ENCODE results near the gene JUN. TPM values are rescaled to one million over a fixed set of nuclear protein-coding genes. Genes with fewer than 3 reads are reported as not detected.
A peak's percentile ranks its signal among the peaks of the same experiment; 100 is the strongest.

The JUN gene
- 92.2 and 96.2 TPM in 2 replicates for total RNA-seq (2014; rRNA removed; shearing (Covaris generic))

DNA sequence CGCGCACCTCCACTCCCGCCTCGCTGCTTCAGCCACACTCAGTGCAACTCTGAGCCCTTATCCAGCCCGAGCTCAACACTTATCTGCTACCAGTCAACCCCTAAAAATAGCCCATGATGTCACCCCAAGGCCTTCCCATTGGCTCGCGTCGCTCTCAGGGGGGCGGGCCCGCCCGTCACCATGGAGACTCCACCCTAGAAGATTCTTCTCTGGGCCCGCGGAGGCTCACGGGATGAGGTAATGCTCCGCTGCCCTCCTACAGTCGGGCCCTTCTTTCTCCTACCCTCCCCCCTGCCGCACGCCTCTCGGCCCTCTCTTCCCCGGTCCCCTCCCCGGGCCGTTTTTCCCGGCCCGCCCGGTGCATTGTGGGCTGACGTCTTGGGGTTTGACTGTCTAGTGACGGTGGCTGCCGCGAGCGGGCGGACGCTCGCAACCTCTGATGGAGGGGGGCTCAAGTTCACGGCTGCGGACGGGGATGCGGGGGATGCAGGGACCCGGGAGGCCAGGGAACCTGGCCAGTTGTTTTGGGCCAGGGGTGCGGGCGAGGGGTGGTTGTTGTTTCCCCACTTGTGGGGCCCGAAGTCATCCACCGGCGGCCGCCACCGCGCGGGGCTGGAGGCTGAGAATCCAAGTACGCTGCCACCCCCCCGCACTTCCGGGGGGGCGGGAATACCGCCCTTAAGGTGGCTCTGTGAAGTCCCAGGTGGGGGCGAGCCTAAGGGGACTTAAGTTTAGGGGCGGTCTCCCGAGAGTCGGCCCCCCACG, at the start of gene JUN:
JUN (minus strand) TSS at position 55 of the 765 bp plus-strand sequence. CDS start 977 bp downstream, outside the sequence.
- H3K36me3 ChIP-seq: peaks cover 37% of the 10 kb centered on the region

GRCh38 chr1:58833166-58833565, 49.3 kb upstream of the JUN start:
- no peak for DNase-seq
- Histone ChIP-seq H3K4me1 (0 out of 2 replicates have a peak, but pooled peaks cover 10% of the 10 kb centered on the region), H3K4me3 (no peak overlapping the region), H3K27me3 (no peaks in the 10 kb centered on the region), H3K36me3 (no peaks in the 10 kb centered on the region), H3K9me3 (replicated peaks) (no peaks in the 10 kb centered on the region), H3K27ac (no peak overlapping the region)

More for the DNA sequence above, at the start of gene JUN:
- H3K9me3 ChIP-seq (replicated peaks): 0 out of 2 replicates have a peak, but pooled peaks cover 8% of the 10 kb centered on the region
- H3K27me3 ChIP-seq: no peaks in the 10 kb centered on the region
- H3K27ac ChIP-seq: peak within 1 kb of the TSS; percentile 98
- H3K4me3 ChIP-seq: peak within 1 kb of the TSS; percentile 85
- peak; percentile 100 for DNase-seq
- peaks cover 12% of the 10 kb centered on the region for H3K4me1 ChIP-seq

- no peak for DNase-seq
- no peak overlapping the region for H3K27ac ChIP-seq
- H3K4me1 ChIP-seq: 0 out of 2 replicates have a peak, but pooled peaks cover 7% of the 10 kb centered on the region
- H3K4me3 ChIP-seq: no peak overlapping the region
- H3K9me3 ChIP-seq (replicated peaks): no peaks in the 10 kb centered on the region
- no peaks in the 10 kb centered on the region for H3K36me3 ChIP-seq
- H3K27me3 ChIP-seq: no peaks in the 10 kb centered on the region
Measured at GRCh38 chr1:58830291-58830690, 46.4 kb upstream of the JUN start.

- H3K4me1 ChIP-seq: 0 out of 2 replicates have a peak, but pooled peaks cover 7% of the 10 kb centered on the region
- H3K4me3 ChIP-seq: no peak overlapping the region
- H3K27ac ChIP-seq: no peak overlapping the region
- H3K36me3 ChIP-seq: no peaks in the 10 kb centered on the region
- DNase-seq: peak in 1 of 2 experiments; percentile 26
- no peaks in the 10 kb centered on the region for H3K27me3 ChIP-seq
- H3K9me3 ChIP-seq (replicated peaks): no peaks in the 10 kb centered on the region
Measured at GRCh38 chr1:58829866-58830265, 46.0 kb upstream of the JUN start.

DNA sequence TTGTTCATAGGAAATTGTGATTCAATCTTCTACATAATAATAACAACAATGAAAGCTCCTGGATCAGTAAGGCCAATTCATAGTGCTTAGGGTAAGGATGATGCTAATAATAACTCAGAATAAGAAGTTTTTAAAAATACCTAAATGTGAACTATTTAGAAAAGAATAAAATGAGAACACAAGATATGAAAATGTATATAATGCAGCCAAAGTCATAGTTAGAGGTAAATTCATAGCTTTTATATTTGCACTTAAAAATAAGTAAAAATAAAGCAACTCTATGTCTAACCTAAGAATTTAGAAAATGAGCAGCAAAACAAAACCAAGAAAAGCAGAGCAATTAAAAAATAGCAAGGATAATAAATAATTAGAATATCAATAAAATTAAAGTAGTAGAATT, 43.5 kb upstream of the JUN start:
- Histone ChIP-seq H3K36me3 (no peaks in the 10 kb centered on the region), H3K27me3 (no peaks in the 10 kb centered on the region), H3K27ac (no peak overlapping the region), H3K4me3 (no peak overlapping the region), H3K9me3 (replicated peaks) (no peaks in the 10 kb centered on the region), H3K4me1 (0 out of 2 replicates have a peak, but pooled peaks cover 7% of the 10 kb centered on the region)
- DNase-seq: no peak

GRCh38 chr1:58824753-58825389, 41.0 kb upstream of the JUN start:
- Histone ChIP-seq H3K4me1 (0 out of 2 replicates have a peak, but pooled peaks cover 3% of the 10 kb centered on the region), H3K27me3 (no peaks in the 10 kb centered on the region), H3K36me3 (no peaks in the 10 kb centered on the region), H3K9me3 (replicated peaks) (no peaks in the 10 kb centered on the region), H3K4me3 (no peak overlapping the region), H3K27ac (no peak overlapping the region)
- peak; percentile 30 to 46 for DNase-seq

- Histone ChIP-seq H3K36me3 (no peaks in the 10 kb centered on the region), H3K27me3 (no peaks in the 10 kb centered on the region), H3K4me3 (no peak overlapping the region), H3K4me1 (peaks cover 3% of the 10 kb centered on the region), H3K9me3 (replicated peaks) (no peaks in the 10 kb centered on the region), H3K27ac (no peak overlapping the region)
- no peak for DNase-seq
Measured at GRCh38 chr1:58823481-58824010, 39.7 kb upstream of the JUN start.

GRCh38 chr1:58821309-58821708, 37.5 kb upstream of the JUN start:
- Histone ChIP-seq H3K36me3 (no peaks in the 10 kb centered on the region), H3K27ac (no peak overlapping the region), H3K9me3 (replicated peaks) (no peaks in the 10 kb centered on the region), H3K4me1 (peaks cover 18% of the 10 kb centered on the region), H3K4me3 (no peak overlapping the region), H3K27me3 (no peaks in the 10 kb centered on the region)
- DNase-seq: no peak

DNA sequence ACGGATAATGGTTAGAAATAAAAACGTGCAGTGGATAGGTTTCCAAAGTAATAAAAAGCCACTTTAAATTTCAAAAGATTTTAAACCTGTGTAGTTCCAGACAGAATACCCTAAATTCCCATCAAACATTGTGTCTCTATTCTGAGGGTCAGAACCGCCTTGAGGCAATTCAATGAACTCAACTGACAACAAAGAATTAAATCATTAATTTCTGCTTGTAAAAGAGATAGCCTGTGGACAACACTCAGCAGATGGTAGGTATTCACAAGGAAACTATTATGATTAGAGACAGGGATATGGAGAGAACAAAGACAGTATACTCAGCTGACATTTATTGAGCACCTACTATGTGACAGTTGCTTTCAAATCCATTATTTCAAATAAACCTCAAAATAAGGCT, 35.1 kb upstream of the JUN start:
- H3K27me3 ChIP-seq: no peaks in the 10 kb centered on the region
- DNase-seq: no peak
- H3K4me3 ChIP-seq: no peak overlapping the region
- no peak overlapping the region; the same call in 1 of the 2 replicates for H3K27ac ChIP-seq
- peaks cover 18% of the 10 kb centered on the region for H3K4me1 ChIP-seq
- H3K9me3 ChIP-seq (replicated peaks): no peaks in the 10 kb centered on the region
- H3K36me3 ChIP-seq: no peaks in the 10 kb centered on the region

DNA sequence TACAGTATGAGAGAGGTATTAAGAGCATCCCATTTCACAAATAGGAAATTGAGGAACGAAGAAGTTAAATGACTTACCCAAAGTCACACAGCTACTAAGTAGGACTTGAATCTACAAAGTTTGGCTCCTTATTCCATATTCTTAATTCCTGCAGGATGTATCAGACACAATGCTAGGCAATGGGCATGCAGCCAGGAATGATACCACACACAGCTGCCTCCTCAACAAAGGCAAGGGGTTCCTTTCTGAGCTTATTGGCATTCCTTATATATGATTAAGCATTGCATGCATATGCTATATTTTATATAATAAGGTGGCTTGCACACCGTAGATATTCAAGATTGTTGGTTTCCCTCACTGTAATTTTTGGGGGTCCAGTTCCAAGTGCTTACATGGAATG, 34.2 kb upstream of the JUN start:
- DNase-seq: peak; percentile 87 to 91
- H3K4me1 ChIP-seq: peaks cover 18% of the 10 kb centered on the region
- no peaks in the 10 kb centered on the region for H3K27me3 ChIP-seq
- H3K9me3 ChIP-seq (replicated peaks): no peaks in the 10 kb centered on the region
- peak overlapping the region; percentile 23 for H3K27ac ChIP-seq
- H3K4me3 ChIP-seq: no peak overlapping the region
- no peaks in the 10 kb centered on the region for H3K36me3 ChIP-seq

GRCh38 chr1:58816747-58817221, 32.9 kb upstream of the JUN start:
- Histone ChIP-seq H3K27me3 (no peaks in the 10 kb centered on the region), H3K36me3 (no peaks in the 10 kb centered on the region), H3K4me3 (peak overlapping the region; percentile 57), H3K9me3 (replicated peaks) (no peaks in the 10 kb centered on the region), H3K27ac (peak overlapping the region; percentile 80), H3K4me1 (peaks cover 18% of the 10 kb centered on the region)
- no peak for DNase-seq

- Histone ChIP-seq H3K4me1 (peaks cover 18% of the 10 kb centered on the region), H3K9me3 (replicated peaks) (no peaks in the 10 kb centered on the region), H3K4me3 (peak overlapping the region; percentile 57), H3K36me3 (no peaks in the 10 kb centered on the region), H3K27me3 (no peaks in the 10 kb centered on the region), H3K27ac (peak overlapping the region; percentile 80)
- peak; percentile 91 to 92 for DNase-seq
Measured at GRCh38 chr1:58816072-58816746, 32.4 kb upstream of the JUN start.

GRCh38 chr1:58815686-58816071, 31.8 kb upstream of the JUN start:
- Histone ChIP-seq H3K4me1 (peaks cover 18% of the 10 kb centered on the region), H3K36me3 (no peaks in the 10 kb centered on the region), H3K27ac (peak overlapping the region; percentile 80), H3K9me3 (replicated peaks) (no peaks in the 10 kb centered on the region), H3K4me3 (peak overlapping the region; percentile 57), H3K27me3 (no peaks in the 10 kb centered on the region)
- no peak for DNase-seq

GRCh38 chr1:58815069-58815685, 31.3 kb upstream of the JUN start:
- Histone ChIP-seq H3K36me3 (no peaks in the 10 kb centered on the region), H3K27ac (peak overlapping the region; percentile 80), H3K4me3 (peak overlapping the region; percentile 57), H3K4me1 (peaks cover 18% of the 10 kb centered on the region), H3K9me3 (replicated peaks) (no peaks in the 10 kb centered on the region), H3K27me3 (no peaks in the 10 kb centered on the region)
- DNase-seq: no peak

All from SJCRH30 (cell line).